Ectodermal cell (in vitro differentiated cells): ENCODE data around the gene PDCD6IP.
"Not testable (repeated sequence)": the region's sequence is repeated elsewhere in the genome, so short reads cannot be mapped to it uniquely, and the experiment has no call there.

Experiments
- H3K27ac ChIP-seq: 2 replicates; pipeline ENCODE4 v1.7.0; 2013; ENCODE audit warnings: mild to moderate bottlenecking, low read depth, low read length; ENCODE audit not compliant: insufficient read depth, poor library complexity, severe bottlenecking
- H3K27me3 ChIP-seq: 2 replicates; pipeline ENCODE4 v1.7.0; 2013; ENCODE audit warnings: mild to moderate bottlenecking, low read length; ENCODE audit not compliant: insufficient read depth, control insufficient read depth, poor library complexity, severe bottlenecking
- H3K36me3 ChIP-seq: one replicate; pipeline ENCODE4 v1.7.0; 2013; ENCODE audit warnings: low read length; ENCODE audit not compliant: control insufficient read depth, insufficient read depth
- H3K4me1 ChIP-seq: one replicate; pipeline ENCODE4 v1.7.0; 2013; ENCODE audit warnings: low read length; ENCODE audit not compliant: control insufficient read depth, insufficient read depth
- H3K4me3 ChIP-seq: 2 replicates; pipeline ENCODE4 v1.7.0; 2013; ENCODE audit warnings: low read depth, low read length, control low read depth; ENCODE audit not compliant: insufficient read depth
- H3K9me3 ChIP-seq: 2 replicates; pipeline ENCODE4 v1.7.0; 2013; ENCODE audit warnings: mild to moderate bottlenecking, low read length, moderate library complexity; ENCODE audit not compliant: control insufficient read depth
- WGBS, 2 experiments: methylation state at CpG; one replicate each; pipeline ENCODE4 v1.1.7; 2013; ENCODE audit warnings: missing lambda C conversion rate in 2 of 2; 5-methylcytosine and 5-hydroxymethylcytosine counted together

Gene PDCD6IP

DNA sequence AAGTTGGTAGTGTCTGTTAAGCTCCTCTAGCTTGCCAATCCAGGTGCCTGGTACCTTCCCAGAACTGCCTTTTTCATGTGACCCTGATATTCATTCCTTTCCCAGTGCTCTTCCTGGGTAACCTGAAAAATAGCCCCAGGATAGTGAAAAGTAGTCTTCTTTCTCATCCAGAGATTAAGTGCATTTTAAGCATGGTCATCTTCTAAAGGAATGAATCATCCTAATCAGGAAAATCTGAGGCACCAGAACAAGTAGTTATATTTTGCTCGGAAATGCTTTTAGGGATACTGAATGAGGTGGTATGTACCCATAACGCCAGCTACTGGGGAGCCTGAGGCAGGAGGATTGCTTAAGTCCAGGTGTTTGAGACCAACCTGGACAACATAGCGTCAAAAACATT, 23.1 kb upstream of the PDCD6IP start:
- Histone ChIP-seq H3K9me3 (no peaks in the 10 kb centered on the region), H3K4me1 (no peaks in the 10 kb centered on the region), H3K27ac (no peak overlapping the region), H3K36me3 (no peaks in the 10 kb centered on the region), H3K4me3 (no peak overlapping the region), H3K27me3 (no peaks in the 10 kb centered on the region)
- 93 to 99% methylated on average over 3 of the region's 3 CpGs for WGBS, 2 experiments

- Histone ChIP-seq H3K27ac (no peak overlapping the region), H3K9me3 (no peaks in the 10 kb centered on the region), H3K4me1 (no peaks in the 10 kb centered on the region), H3K4me3 (no peak overlapping the region), H3K36me3 (no peaks in the 10 kb centered on the region), H3K27me3 (no peaks in the 10 kb centered on the region)
- 94 to 99% methylated on average over 3 of the region's 3 CpGs for WGBS, 2 experiments
These were observed 20.4 kb upstream of the PDCD6IP start for GRCh38 chr3:33777996-33778395.

GRCh38 chr3:33779751-33780150, 18.7 kb upstream of the PDCD6IP start:
- WGBS, 2 experiments, result 92 to 100% methylated on average over 2 of the region's 3 CpGs
- H3K36me3 ChIP-seq, result no peaks in the 10 kb centered on the region
- no peaks in the 10 kb centered on the region for H3K4me1 ChIP-seq
- H3K27ac ChIP-seq, result no peak overlapping the region
- no peaks in the 10 kb centered on the region for H3K9me3 ChIP-seq
- H3K4me3 ChIP-seq, result no peak overlapping the region
- H3K27me3 ChIP-seq, result no peaks in the 10 kb centered on the region

DNA sequence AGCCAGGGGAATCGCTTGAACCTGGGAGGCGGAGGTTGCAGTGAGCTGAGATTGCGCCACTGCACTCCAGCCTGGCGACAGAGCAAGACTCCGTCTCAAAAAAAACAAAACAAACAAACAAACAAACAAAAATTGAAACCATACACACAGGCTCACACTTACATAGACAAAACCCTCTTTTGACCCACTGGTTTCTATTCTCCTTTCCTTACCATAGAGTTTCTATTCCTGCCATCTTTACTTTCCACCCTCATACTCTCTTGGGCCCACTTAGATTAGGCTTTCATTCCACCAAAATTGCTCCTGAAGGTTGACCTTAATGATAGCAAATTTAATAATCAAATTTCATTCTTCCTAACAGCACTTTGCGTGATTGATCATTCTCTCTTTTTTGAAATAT, 17.0 kb upstream of the PDCD6IP start:
- H3K9me3 ChIP-seq, H3K4me3 ChIP-seq, H3K36me3 ChIP-seq, H3K27ac ChIP-seq, H3K4me1 ChIP-seq, H3K27me3 ChIP-seq: not testable (repeated sequence)
- WGBS, 2 experiments, result 95% methylated on average over 6 of the region's 6 CpGs

DNA sequence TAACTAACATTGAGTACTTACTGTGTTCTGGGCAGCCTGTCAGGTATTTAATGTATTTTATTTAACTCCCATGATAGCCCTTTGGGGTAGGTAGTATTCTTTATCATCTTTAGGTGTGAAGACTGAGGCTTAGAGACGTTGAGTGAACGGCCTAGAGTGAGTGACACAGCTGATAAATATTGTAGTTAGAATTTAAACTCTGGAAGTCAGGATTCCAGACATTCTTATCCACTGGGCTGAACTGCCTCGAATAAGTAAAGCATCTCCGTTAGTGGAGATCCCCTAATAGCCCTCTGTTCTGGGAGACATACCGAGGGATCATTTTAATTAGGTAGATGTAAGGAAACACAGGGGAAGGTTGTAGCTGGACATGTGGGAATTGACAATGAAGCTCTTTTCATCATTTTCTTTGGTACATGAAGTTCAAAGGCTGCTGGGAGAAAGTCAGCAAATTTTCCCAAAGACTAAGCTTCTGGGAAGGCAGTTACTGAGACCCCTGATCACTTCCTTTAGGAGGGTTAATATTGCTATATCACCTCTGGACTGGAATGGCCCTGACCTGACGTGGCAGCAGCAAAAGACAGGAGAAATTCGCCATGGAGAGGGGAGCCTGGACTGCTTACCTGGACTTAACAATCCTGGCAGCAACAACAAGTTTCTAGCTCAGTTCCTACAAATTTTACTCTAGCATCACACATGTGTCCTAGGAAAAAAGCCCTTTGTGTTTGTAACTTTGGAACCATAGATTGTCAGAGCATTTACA, 11.7 kb upstream of the PDCD6IP start:
- no peaks in the 10 kb centered on the region for H3K9me3 ChIP-seq
- H3K4me1 ChIP-seq, result no peaks in the 10 kb centered on the region
- WGBS, 2 experiments, result 70 to 75% methylated on average over 7 of the region's 7 CpGs
- no peaks in the 10 kb centered on the region for H3K36me3 ChIP-seq
- H3K4me3 ChIP-seq, result peak overlapping the region; percentile 23
- no peak overlapping the region for H3K27ac ChIP-seq
- H3K27me3 ChIP-seq, result no peaks in the 10 kb centered on the region

DNA sequence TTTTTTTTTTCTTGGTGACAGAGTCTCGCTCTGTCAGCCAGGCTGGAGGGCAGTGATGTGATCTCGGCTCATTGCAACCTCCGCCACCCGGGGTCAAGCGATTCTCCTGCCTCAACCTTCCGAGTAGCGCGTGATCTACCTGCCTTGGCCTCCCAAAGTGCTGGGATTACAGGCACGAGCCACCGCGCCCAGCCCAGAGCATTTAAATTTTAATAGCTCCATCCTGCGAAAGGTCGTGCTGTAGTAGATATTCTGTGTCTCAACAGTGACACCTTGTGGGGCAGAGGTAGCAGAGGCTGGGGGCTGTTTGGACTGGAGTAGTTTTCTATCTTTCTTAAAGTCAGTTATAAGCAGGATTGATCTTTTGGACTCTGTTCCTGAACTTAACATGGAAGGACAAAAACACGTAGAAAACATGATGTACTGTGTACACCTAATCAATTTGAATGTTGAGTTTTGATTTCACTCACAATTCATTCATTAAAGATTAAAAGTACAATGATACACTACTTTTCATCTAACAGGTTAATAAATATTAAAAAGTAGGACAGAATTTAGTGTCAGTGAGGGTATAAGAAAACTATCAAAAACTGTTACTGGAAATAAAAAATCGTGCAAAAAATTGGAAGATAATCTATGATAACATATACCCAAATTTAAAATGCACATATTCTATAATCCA, 11.0 kb upstream of the PDCD6IP start:
- WGBS, 2 experiments, result 8 to 9% methylated on average over 14 to 15 of the region's 15 CpGs
- no peaks in the 10 kb centered on the region for H3K9me3 ChIP-seq
- H3K4me1 ChIP-seq, result no peaks in the 10 kb centered on the region
- H3K4me3 ChIP-seq, result peak overlapping the region; percentile 23
- no peak overlapping the region for H3K27ac ChIP-seq
- no peaks in the 10 kb centered on the region for H3K36me3 ChIP-seq
- H3K27me3 ChIP-seq, result no peaks in the 10 kb centered on the region

- Histone ChIP-seq H3K36me3 (no peaks in the 10 kb centered on the region), H3K4me1 (no peaks in the 10 kb centered on the region), H3K27ac (no peak overlapping the region), H3K27me3 (no peaks in the 10 kb centered on the region), H3K9me3 (no peaks in the 10 kb centered on the region), H3K4me3 (no peak overlapping the region)
- WGBS, 2 experiments, result 50 to 53% methylated on average over 4 of the region's 4 CpGs
These were observed 9.1 kb upstream of the PDCD6IP start for GRCh38 chr3:33789183-33789954.

GRCh38 chr3:33790091-33790490, 8.3 kb upstream of the PDCD6IP start:
- H3K4me3 ChIP-seq, result no peak overlapping the region
- no peaks in the 10 kb centered on the region for H3K4me1 ChIP-seq
- H3K27me3 ChIP-seq, result no peaks in the 10 kb centered on the region
- WGBS, 2 experiments, result 92 to 98% methylated on average over 3 of the region's 3 CpGs
- no peak overlapping the region for H3K27ac ChIP-seq
- no peaks in the 10 kb centered on the region for H3K36me3 ChIP-seq
- no peaks in the 10 kb centered on the region for H3K9me3 ChIP-seq

- Histone ChIP-seq H3K4me3 (no peak overlapping the region), H3K9me3 (no peaks in the 10 kb centered on the region), H3K27ac (no peak overlapping the region), H3K36me3 (no peaks in the 10 kb centered on the region), H3K4me1 (no peaks in the 10 kb centered on the region), H3K27me3 (no peaks in the 10 kb centered on the region)
- 90 to 91% methylated on average over 4 of the region's 4 CpGs for WGBS, 2 experiments
These were observed 6.8 kb upstream of the PDCD6IP start for GRCh38 chr3:33791477-33792166.
